ENCODE measurements around the gene ADAMTS7.
"Not testable (repeated sequence)": the region's sequence is repeated elsewhere in the genome, so short reads cannot be mapped to it uniquely, and the experiment has no call there.

The ADAMTS7 gene, protein sequence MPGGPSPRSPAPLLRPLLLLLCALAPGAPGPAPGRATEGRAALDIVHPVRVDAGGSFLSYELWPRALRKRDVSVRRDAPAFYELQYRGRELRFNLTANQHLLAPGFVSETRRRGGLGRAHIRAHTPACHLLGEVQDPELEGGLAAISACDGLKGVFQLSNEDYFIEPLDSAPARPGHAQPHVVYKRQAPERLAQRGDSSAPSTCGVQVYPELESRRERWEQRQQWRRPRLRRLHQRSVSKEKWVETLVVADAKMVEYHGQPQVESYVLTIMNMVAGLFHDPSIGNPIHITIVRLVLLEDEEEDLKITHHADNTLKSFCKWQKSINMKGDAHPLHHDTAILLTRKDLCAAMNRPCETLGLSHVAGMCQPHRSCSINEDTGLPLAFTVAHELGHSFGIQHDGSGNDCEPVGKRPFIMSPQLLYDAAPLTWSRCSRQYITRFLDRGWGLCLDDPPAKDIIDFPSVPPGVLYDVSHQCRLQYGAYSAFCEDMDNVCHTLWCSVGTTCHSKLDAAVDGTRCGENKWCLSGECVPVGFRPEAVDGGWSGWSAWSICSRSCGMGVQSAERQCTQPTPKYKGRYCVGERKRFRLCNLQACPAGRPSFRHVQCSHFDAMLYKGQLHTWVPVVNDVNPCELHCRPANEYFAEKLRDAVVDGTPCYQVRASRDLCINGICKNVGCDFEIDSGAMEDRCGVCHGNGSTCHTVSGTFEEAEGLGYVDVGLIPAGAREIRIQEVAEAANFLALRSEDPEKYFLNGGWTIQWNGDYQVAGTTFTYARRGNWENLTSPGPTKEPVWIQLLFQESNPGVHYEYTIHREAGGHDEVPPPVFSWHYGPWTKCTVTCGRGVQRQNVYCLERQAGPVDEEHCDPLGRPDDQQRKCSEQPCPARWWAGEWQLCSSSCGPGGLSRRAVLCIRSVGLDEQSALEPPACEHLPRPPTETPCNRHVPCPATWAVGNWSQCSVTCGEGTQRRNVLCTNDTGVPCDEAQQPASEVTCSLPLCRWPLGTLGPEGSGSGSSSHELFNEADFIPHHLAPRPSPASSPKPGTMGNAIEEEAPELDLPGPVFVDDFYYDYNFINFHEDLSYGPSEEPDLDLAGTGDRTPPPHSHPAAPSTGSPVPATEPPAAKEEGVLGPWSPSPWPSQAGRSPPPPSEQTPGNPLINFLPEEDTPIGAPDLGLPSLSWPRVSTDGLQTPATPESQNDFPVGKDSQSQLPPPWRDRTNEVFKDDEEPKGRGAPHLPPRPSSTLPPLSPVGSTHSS (N-terminal part only)

DNA sequence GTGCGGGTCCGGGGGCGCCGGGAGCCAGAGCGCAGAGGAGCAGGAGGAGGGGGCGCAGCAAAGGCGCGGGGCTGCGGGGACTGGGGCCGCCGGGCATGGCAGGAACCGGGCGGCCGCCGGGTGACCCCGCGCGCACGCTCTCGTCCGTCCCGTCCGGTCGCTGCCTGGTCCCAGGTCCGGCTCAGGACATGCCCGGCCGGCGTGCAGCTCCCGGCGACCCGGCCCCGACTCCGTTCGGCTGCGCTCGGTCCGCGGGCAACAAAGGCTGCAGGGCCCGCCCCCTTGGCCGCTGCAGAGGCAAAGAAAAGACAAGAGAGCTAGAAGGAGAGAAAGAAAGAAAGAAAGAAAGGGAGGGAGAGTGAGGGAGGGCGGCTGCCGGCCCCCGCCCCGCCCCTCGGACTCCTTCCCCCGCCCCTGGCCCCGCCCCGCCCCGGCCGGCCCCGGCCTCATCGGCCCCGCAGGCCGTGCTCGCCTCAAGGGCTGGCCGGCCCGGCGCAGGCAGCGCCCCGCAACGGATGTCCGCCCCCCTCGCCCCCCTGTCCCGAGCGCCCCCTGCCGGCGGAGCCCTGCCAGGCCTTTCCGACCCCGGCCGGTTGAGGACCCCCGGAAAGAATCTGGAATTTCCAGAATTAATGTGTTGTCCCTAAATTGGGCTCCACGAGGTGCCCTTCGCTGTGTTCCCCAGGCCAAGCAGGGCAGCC lies at the start of gene ADAMTS7:
TSS of gene ADAMTS7 (minus strand) at position 341 of the 701 bp plus-strand sequence. CDS start at position 97, 244 bp downstream.
- peak; percentile 44 for DNase-seq

DNA sequence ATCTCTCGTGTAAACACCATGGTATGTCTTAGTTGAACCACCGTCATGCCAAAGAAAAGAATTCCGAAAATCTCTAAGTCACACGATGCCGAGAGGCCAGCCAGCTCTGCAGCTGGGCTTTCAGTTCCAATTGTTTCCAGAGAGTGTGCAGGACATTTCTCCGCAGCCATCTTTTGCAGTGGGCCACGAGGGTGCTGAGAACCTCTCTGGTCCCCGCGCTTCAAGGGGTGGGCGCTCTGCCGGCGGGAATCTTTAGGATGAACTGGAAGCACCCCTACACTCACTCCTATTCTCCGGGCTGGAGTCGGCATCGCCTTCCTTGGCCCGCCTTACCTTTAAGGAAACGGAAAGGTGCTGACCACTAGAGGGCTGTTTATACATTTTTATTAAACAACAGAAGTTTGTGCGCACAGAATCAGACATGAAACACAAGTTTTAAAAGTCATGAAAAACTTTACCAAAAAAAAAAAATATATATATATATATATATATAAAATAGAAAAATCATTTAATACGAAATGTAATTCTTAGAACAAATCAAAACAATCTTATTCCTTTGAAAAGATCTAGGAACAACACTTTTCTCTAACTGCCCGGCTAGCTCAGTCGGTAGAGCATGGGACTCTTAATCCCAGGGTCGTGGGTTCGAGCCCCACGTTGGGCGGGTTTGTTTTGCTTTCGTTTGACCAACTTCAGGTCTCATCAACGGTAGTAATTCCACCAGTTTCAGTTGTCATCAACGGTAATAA lies 48.9 kb upstream of the ADAMTS7 start:
- peak; percentile 75 for DNase-seq

DNA sequence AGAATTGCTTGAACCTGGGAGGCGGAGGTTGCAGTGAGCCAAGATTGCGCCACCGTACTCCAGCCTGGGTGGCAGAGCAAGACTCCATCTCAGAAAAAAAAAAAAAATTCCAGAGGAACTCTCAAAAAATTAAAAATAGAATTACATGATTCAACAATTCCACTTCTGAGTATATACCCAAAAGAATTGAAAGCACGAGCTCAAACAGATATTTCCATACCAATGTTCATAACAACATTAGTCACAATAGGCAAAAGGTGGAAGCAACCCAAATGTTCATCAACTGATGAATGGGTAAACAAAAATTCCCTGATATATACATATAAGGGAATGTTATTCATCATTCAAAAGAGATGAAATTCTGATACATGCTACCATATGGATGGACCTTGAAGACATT lies 44.5 kb upstream of the ADAMTS7 start:
- DNase-seq, result no peak

DNA sequence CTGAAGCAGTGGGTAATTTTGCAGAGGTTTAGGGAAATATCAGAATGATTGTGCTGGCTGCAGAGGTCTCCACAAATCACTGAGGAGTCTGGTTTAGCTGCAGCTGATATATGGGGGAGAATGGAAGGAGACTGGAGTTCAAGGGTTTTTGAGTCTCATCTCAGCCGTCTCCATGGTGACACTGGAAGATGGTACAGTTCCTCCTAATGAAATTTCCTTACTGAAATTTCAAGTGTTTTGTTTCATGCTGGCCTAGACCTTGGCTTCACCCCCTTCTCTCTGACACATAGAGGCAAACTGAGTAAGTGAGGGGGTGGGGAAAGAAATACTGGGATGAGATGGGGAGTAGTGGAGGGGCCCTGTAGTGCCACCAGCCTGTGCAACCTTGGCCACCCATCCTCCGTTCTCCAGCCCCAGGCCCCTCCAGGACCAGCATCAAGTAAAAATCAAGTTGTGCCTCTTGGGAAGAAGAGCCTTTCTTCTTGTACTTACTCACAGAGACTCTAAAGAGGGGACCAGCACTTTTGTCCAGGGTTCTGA lies 43.6 kb upstream of the ADAMTS7 start:
- DNase-seq, result no peak

DNA sequence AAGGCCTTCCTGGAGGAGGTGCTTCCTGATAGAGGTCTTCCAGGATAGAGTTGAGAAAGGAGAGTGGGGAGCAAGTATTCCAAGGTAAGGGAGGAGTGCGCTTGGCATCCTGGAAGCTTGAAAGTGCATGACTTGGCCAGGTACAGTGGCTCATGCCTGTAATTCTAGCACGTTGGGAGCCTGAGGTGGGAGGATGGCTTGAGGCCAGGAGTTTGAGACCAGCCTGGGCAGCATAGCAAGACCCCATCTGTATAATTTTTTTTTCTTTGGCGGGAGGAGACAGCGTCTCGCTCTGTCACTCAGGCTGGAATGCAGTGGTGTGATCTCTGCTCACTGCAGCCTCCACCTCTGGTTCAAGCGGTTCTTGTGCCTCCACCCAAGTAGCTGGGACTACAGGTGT lies 42.2 kb upstream of the ADAMTS7 start:
- no peak for DNase-seq

DNA sequence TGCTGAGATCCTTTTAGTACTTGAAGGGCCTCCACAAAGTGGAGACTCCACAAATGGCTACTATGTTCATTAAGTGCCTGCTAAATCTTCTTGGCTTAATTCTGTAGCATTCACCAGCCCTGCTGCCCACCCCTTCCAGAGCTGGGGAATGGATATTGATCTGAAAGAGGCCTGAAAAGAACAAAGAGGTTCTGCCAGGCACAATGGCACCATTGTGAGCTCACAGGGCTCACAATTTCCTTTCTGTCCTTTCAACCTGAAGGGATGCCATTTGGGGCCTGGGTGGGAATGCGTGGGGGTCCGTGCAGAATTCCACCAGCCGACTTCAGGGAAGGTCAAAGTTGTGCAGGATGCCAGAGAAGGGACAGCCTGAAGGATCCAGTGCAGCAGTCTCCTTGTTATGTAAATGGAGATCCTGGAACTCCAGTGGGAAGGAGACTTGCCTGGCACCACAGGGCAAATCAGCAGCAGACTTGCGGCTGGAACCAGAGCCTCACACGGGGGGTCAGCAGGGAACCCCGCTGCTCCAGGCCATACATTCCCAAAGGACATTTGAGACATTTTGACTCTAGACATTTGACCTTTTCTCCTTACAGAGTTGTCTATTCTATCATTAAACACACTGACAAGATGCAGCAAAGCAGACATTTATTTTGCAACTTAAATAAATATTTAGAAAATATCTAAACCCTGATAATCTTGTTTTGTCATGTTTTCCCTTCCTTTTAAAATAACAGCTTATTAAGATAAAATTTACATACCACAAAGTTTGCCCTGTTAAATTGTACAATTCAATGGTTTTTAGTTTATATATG lies 39.9 kb upstream of the ADAMTS7 start:
- DNase-seq, result no peak

DNA sequence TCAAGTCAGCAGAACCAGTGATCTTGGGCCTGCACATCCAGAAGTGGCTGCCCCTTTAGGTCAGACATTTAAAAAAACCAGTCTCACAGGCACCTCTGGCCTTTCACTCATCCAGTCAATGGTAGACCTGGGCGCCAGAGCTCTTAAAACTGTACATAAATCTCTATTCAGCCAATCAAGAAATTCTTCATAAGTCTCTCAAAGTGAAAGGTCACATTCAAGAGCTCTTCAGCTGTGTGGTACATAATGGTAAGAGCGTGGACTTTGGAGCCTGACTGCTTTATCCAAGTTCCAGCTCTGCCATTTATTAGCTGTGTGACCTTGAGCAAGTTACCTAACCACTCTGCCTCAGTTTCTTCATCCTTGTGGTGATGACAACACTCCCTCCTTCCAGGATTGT lies 39.1 kb upstream of the ADAMTS7 start:
- DNase-seq, result no peak

DNA sequence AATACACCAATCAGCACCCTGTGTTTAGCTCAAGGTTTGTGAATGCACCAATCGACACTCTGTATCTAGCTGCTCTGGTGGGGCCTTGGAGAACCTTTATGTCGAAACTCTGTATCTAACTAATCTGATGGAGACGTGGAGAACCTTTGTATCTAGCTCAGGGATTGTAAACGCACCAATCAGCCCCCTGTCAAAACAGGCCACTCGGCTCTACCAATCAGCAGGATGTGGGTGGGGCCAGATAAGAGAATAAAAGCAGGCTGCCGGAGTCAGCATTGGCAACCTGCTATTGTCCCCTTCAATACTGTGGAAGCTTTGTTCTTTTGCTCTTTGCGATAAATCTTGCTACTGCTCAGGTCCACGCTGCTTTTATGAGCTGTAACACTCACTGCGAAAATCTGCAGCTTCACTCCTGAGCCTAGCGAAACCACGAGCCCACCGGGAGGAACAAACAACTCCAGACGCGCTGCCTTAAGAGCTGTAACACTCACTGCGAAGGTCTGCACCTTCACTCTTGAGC lies 36.2 kb upstream of the ADAMTS7 start:
- not testable (repeated sequence) for DNase-seq

DNA sequence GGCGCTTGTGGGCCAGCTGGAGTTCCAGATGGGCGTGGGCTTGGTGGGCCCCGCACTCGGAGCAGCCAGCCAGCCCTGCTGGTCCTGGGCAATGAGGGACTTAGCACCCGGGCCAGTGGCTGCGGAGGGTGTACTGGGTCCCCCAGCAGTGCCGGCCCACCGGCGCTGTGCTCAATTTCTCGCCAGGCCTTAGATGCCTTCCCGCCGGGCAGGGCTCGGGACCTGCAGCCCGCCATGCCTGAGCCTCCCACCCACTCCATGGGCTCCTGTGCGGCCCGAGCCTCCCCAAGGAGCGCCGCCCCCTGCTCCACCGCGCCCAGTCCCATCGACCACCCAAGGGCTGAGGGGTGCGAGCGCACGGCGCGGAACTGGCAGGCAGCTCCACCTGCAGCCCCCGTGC lies 35.6 kb upstream of the ADAMTS7 start:
- DNase-seq, result not testable (repeated sequence)

DNA sequence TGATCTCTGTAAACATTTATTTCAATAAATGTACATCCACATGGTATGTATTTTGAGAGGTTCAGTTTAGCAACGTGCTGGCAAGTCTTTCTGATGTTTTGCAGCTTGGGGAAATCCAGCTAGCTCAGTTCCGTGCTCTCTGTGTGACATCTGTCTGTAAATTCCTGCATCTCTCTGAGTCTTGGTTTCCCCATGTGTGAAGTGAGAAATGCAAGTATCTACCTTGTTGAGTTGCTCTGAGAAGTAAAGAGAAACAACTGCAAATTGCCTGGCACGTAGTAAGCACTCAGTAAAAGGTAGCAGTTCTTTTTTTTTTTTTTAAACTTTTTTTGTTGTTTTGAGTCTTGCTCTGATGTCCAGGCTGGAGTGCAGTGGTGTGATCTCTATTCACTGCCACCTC lies 31.3 kb upstream of the ADAMTS7 start:
- DNase-seq, result no peak

DNA sequence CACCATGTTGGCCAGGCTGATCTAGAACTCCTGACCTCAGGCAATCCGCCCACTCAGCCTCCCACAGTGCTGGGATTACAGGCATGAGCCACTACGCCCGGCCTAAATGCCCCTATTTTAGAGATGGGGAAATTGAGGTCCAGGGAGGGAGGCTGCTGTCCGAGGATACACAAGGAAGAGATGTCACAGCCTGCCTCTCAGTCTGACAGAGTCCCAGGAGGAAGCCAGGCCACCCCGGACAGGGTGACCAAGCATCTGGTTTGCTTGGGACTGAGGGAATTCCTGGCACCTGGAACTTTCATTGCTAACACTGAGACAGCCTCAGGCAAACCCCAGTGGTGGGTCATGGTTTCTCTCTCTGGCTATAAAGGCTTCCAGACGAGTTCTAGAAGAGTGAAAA lies 30.6 kb upstream of the ADAMTS7 start:
- no peak for DNase-seq

DNA sequence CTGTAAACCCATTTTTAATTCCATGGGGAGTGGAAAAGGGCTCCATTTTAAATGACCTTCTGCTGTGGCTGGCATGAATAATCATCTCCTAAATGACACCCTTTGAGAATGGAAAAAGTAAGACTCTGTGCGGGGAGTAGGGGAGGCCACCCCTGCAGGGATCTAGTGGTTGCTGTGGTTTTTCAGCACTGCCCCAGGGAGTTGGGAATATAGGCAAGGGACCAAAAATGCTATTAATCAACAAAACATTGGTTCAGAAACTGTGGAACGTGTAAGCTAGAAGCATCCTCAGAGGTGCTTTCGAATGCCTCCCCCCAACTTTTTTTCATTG lies 30.1 kb upstream of the ADAMTS7 start:
- no peak for DNase-seq

DNA sequence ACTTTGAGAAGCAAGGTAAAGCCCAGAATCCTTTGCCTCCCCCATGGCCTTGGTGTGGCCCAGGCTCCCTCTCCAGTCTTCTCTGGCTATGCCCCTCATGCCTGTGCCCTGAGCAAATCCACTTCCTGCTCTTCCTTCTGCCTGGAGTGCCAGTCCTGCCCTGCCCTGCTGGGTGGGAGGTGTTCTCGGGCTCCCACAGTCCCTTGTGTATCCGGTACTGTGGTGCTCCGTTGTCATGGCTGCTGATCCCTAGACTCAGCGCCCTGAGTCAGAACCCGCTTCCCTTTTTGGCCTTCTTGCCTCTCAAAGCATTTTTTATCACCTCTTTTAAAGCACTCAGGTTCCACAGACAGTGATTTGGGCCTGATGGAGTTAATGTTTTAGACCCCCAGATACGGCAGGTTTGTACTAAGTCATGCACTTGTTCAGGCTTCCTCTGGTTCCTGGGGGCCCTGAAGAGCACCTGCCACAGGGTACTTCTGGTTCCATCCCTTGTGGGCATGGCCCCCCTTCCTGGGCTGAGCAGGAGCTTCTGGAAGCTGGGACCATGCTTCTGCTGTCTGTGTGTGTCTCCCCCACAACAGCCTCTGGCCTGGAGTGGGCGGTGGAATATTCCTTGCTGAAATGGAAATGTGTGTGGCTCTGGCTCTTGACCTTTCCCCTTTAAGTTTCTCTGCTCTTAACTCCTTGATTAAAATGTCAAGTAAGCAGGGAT lies 29.6 kb upstream of the ADAMTS7 start:
- DNase-seq, result no peak

DNA sequence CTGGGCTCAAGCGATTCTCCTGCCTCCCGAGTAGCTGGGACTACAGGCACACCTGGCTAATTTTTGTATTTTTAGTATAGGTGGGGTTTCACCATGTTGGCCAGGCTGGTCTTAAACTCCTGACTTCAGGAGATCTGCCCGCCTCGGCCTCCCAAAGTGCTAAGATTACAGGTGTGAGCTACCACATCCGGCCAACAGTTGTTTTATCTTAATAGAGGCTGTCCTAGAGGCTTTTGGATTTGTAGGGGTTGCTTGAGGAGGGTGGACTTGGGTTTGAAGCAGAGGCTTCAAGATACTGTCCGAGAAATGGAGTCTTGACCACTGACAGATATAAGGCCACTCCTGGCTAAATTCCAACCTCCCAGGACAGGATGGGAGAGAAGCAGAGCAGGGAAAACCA lies 27.9 kb upstream of the ADAMTS7 start:
- not testable (repeated sequence) for DNase-seq

DNA sequence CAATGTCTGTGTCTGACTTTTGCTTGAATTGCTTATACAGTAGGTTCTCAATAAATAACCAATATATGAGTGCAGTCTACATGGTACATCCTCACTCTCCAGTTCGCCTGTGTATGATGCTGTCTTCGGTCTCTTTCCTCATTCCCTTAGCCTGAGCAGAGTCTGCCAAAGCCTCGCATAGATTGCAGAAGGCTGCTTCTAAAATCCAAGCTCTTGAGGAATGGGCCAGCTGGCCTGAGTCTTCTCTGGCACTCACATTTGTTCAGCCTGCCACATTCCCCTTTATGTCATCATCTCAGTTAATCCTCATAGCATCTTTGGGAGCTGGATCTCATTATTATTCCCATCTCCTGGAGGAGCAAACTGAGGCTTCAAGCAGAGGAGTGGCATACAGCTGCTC lies 27.2 kb upstream of the ADAMTS7 start:
- no peak for DNase-seq

DNA sequence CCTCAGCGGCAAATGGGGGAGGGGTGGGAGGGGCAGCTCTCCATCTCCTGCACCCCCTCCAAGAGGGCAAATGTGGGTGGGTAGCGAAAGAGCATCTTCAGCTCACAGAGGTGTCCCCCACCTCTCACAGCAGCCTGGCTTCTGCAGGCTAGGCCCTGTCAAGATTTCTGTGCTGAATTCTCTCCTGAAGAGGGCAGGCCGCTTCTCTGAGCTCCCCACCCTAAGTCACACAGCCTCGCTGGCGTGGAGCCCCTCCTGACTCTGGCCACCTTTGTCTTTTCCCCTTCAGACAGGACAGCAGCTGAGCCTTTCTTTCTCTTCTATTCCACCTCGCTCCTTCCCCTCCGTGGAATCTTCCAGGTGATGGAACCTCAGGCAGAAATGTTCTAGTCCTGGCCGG lies 26.3 kb upstream of the ADAMTS7 start:
- no peak for DNase-seq

DNA sequence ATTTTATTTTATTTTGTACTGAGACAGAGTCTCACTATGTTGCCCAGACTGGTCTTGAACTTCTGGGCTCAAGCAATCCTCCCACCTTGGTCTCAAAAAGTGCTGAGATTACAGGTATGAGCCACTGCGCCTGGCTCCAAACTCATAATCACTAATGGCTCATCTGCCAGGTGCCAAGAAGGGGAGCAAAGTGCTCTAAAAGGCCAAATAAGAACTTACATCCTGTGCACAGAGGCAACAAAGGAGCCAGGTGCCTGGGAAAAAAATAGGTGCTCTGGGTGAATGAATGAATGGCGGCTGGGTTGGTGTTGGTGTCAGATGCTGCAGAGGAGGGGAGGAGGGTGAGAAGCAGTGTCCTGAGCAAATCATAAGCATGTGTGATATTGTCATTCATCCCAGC lies 25.9 kb upstream of the ADAMTS7 start:
- no peak for DNase-seq

DNA sequence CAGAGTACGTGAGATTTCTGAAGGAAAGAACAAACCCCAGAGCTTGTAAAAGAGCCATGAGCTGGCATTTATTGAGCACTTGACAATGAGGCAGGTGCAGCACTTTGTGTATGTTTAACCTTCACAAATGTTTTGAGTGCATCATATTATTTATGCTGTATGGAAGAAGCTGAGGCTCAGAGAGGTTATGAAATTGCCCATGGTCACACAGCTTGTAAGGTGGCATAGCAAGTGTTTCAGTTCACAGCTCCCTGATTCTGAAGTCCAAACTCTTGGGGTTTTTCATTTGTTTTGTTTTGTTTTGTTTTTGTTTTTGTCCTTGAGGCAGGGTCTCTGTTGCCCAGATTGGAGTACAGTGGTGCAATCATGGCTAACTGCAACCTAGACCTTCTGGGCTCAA lies 25.1 kb upstream of the ADAMTS7 start:
- DNase-seq, result no peak

All from CD4-positive, alpha-beta T cell treated with Interleukin-12 subunit alpha and Interleukin-12 subunit beta, for 1 hour (primary cell).